IMR-90 (cell line): Measurements from ENCODE around the gene MARCKSL1. TPM values are rescaled to one million over a fixed set of nuclear protein-coding genes. Genes with fewer than 3 reads are reported as not detected.

Experiments used
- ATAC-seq: fragments of 200-7000 bp; cut with Tn5 transposase; 2 replicates; pipeline ENCODE4 v1.9.1; 2020; ENCODE audit warnings: low read depth, mild to moderate bottlenecking, moderate library complexity
- BruUV-seq: library from RNA; stranded (reverse); fragments of 400-500 nt; replicated peaks from 2 replicates; lab custom pipeline; 2021; lab: Mats Ljungman, UMichigan
- CTCF ChIA-PET: fragments of 300-600 bp; formaldehyde crosslinking; extraction: SDS; loops from one replicate; lab custom pipeline; 2021; ENCODE audit warnings: antibody characterized with exemption; lab: Yijun Ruan, JAX
- POLR2A ChIA-PET: fragments of 300-600 bp; sonication (Branson Sonifier 250); formaldehyde crosslinking; loops from one replicate; lab custom pipeline; 2022; ENCODE audit warnings: antibody characterized with exemption; ENCODE audit not compliant: unreplicated experiment; lab: Charles Lee
- DNase-seq: peaks from one replicate; pipeline ENCODE4 v3.0.0; 2013
- H2AFZ ChIP-seq: replicated peaks from 2 replicates; pipeline ENCODE3; 2013; ENCODE audit warnings: low read length, mild to moderate bottlenecking; ENCODE audit not compliant: poor library complexity
- H2AK5ac ChIP-seq: 2 replicates; pipeline ENCODE4 v1.6.1; 2013; ENCODE audit warnings: low read depth, low read length, inconsistent platforms
- H2AK9ac ChIP-seq: replicated peaks from 2 replicates; pipeline ENCODE3; 2013; ENCODE audit warnings: mild to moderate bottlenecking, low read depth, low read length, moderate library complexity; ENCODE audit not compliant: poor library complexity
- H2BK120ac ChIP-seq: 2 replicates; pipeline ENCODE4 v1.6.1; 2013; ENCODE audit warnings: low read depth, low read length, inconsistent platforms
- H2BK15ac ChIP-seq: 3 replicates; pipeline ENCODE4 v1.6.1; 2013; ENCODE audit warnings: low read depth, low read length, inconsistent platforms
- H2BK20ac ChIP-seq: 2 replicates; pipeline ENCODE4 v1.6.1; 2013; ENCODE audit warnings: low read depth, mild to moderate bottlenecking, inconsistent platforms, low read length, moderate library complexity
- H2BK5ac ChIP-seq: 2 replicates; pipeline ENCODE4 v1.6.1; 2013; ENCODE audit warnings: mild to moderate bottlenecking, low read depth, low read length, inconsistent platforms; ENCODE audit not compliant: poor library complexity, severe bottlenecking
- H3K14ac ChIP-seq: replicated peaks from 2 replicates; pipeline ENCODE4 v1.6.1; 2013; ENCODE audit warnings: low read depth, low read length, inconsistent platforms
- H3K18ac ChIP-seq: 2 replicates; pipeline ENCODE4 v1.6.1; 2013; ENCODE audit warnings: low read depth, low read length, control low read depth
- H3K23ac ChIP-seq: 2 replicates; pipeline ENCODE4 v1.6.1; 2013; ENCODE audit warnings: low read depth, low read length, inconsistent platforms
- H3K27ac ChIP-seq: 2 replicates; pipeline ENCODE4 v1.5.1; 2013; ENCODE audit warnings: mild to moderate bottlenecking, control low read depth, low read length; ENCODE audit not compliant: insufficient read depth
- H3K27me3 ChIP-seq: 2 replicates; pipeline ENCODE4 v1.6.1; 2013; ENCODE audit warnings: low read length; ENCODE audit not compliant: control insufficient read depth, insufficient read depth
- H3K36me3 ChIP-seq: 2 replicates; pipeline ENCODE4 v1.6.1; 2013; ENCODE audit warnings: low read length, mixed read lengths; ENCODE audit not compliant: control insufficient read depth, insufficient read depth
- H3K4ac ChIP-seq: 2 replicates; pipeline ENCODE4 v1.6.1; 2013; ENCODE audit warnings: low read depth, low read length, inconsistent platforms
- H3K4me1 ChIP-seq: 2 replicates; pipeline ENCODE4 v1.6.1; 2013; ENCODE audit warnings: low read length, mixed read lengths; ENCODE audit not compliant: control insufficient read depth, insufficient read depth
- H3K4me2 ChIP-seq: 2 replicates; pipeline ENCODE4 v1.6.1; 2013; ENCODE audit warnings: low read depth, mild to moderate bottlenecking, control low read depth, low read length, moderate library complexity
- H3K4me3 ChIP-seq: 2 replicates; pipeline ENCODE4 v1.5.1; 2013; ENCODE audit warnings: low read depth, mild to moderate bottlenecking, control low read depth, low read length, moderate library complexity; ENCODE audit not compliant: insufficient read depth
- H3K56ac ChIP-seq: 2 replicates; pipeline ENCODE4 v1.6.1; 2013; ENCODE audit warnings: low read length, inconsistent platforms; ENCODE audit not compliant: insufficient read depth; ENCODE audit errors: extremely low read depth
- H3K79me1 ChIP-seq, 2 experiments: 2 replicates each; pipeline ENCODE4 v1.6.1; 2013; ENCODE audit warnings: low read length in 2 of 2, inconsistent platforms in 1 of 2, low read depth in 1 of 2
- H3K9ac ChIP-seq: 2 replicates; pipeline ENCODE4 v1.6.1; 2013; ENCODE audit warnings: low read depth, low read length, control low read depth
- H3K9me1 ChIP-seq: 2 replicates; pipeline ENCODE4 v1.6.1; 2013; ENCODE audit warnings: low read length, inconsistent platforms; ENCODE audit not compliant: insufficient read depth
- H3K9me3 ChIP-seq: 2 replicates; pipeline ENCODE4 v1.6.1; 2013; ENCODE audit warnings: low read length; ENCODE audit not compliant: control insufficient read depth, insufficient read depth
- H4K20me1 ChIP-seq: 2 replicates; pipeline ENCODE4 v1.6.1; 2013; ENCODE audit warnings: low read length, inconsistent platforms; ENCODE audit not compliant: insufficient read depth
- H4K5ac ChIP-seq: 2 replicates; pipeline ENCODE4 v1.6.1; 2013; ENCODE audit warnings: mild to moderate bottlenecking, low read depth, low read length, control low read depth
- H4K8ac ChIP-seq, 2 experiments: 2 replicates each; pipeline ENCODE4 v1.6.1; 2013; ENCODE audit warnings: low read depth in 2 of 2, low read length in 2 of 2, control low read depth in 1 of 2, inconsistent platforms in 1 of 2
- H4K91ac ChIP-seq: 2 replicates; pipeline ENCODE4 v1.6.1; 2013; ENCODE audit warnings: low read depth, low read length, inconsistent platforms; ENCODE audit not compliant: insufficient read depth
- BHLHE40 ChIP-seq: fragments of 150-350 bp; IDR thresholded peaks from 2 replicates; pipeline ENCODE4 v1.6.1; 2016; ENCODE audit warnings: mild to moderate bottlenecking, low read depth, low read length
- CEBPB ChIP-seq: IDR thresholded peaks from 2 replicates; pipeline ENCODE4 v1.6.1; 2012; ENCODE audit warnings: low read depth, low read length, improper control_type of control experiment
- CHD1 ChIP-seq: IDR thresholded peaks from 2 replicates; pipeline ENCODE4 v1.6.1; 2012; ENCODE audit warnings: low read depth, low read length, improper control_type of control experiment
- FOS ChIP-seq: fragments of 150-350 bp; IDR thresholded peaks from 2 replicates; pipeline ENCODE4 v1.6.1; 2016; ENCODE audit warnings: low read depth, low read length
- MAFK ChIP-seq: IDR thresholded peaks from 2 replicates; pipeline ENCODE4 v1.6.1; 2012; ENCODE audit warnings: low read depth, low read length, improper control_type of control experiment
- MAZ ChIP-seq: IDR thresholded peaks from 2 replicates; pipeline ENCODE4 v1.6.1; 2012; ENCODE audit warnings: low read depth, mild to moderate bottlenecking, low read length, improper control_type of control experiment, moderate library complexity, borderline replicate concordance
- MXI1 ChIP-seq: IDR thresholded peaks from 2 replicates; pipeline ENCODE4 v1.6.1; 2012; ENCODE audit warnings: low read depth, mild to moderate bottlenecking, low read length, moderate library complexity, borderline replicate concordance
- NFE2L2 ChIP-seq: fragments of 150-350 bp; IDR thresholded peaks from 2 replicates; pipeline ENCODE4 v1.6.1; 2016; ENCODE audit warnings: low read depth, mild to moderate bottlenecking, low read length
- POLR2A ChIP-seq: IDR thresholded peaks from 2 replicates; pipeline ENCODE4 v1.6.1; 2012; ENCODE audit warnings: mild to moderate bottlenecking, low read depth, low read length
- RAD21 ChIP-seq: IDR thresholded peaks from 2 replicates; pipeline ENCODE4 v1.6.1; 2012; ENCODE audit warnings: low read length, improper control_type of control experiment
- RCOR1 ChIP-seq: IDR thresholded peaks from 2 replicates; pipeline ENCODE4 v1.6.1; 2012; ENCODE audit warnings: mild to moderate bottlenecking, low read length, improper control_type of control experiment; ENCODE audit not compliant: insufficient replicate concordance
- RFX5 ChIP-seq: IDR thresholded peaks from 2 replicates; pipeline ENCODE4 v1.8.0; 2012; ENCODE audit warnings: low read depth, mild to moderate bottlenecking, low read length, moderate library complexity
- SMC3 ChIP-seq: fragments of 150-350 bp; IDR thresholded peaks from 2 replicates; pipeline ENCODE4 v1.6.1; 2016; ENCODE audit warnings: low read depth, mild to moderate bottlenecking, antibody characterized with exemption, low read length, moderate library complexity
- WGBS, 2 experiments: methylation state at CpG; one replicate each; pipeline versions ENCODE4 v1.1.5 to v1.1.7; 2013; ENCODE audit warnings: missing lambda C conversion rate in 2 of 2; ENCODE audit not compliant: insufficient read length in 1 of 2; ENCODE audit errors: extremely low coverage in 2 of 2; 5-methylcytosine and 5-hydroxymethylcytosine counted together
- dilution Hi-C: fragments of 300-500 bp; cut with HindIII; formaldehyde crosslinking; loops from one replicate; pipeline ENCODE4 v1.14.3; 2018; ENCODE audit warnings: low sequenced_read_pairs; ENCODE audit not compliant: unreplicated experiment
- in situ Hi-C: fragments of 300-500 bp; cut with MboI; formaldehyde crosslinking; loops from 3 replicates; pipeline ENCODE4 v1.14.3; 2019; ENCODE audit warnings: low sequenced_read_pairs, inconsistent platforms, mixed read lengths
- intact Hi-C: fragments of 100-400 bp; cut with micrococcal nuclease; formaldehyde crosslinking; loops from 2 replicates; pipeline ENCODE4 v1.10.0; 2022
- polyA plus RNA-seq, 3 experiments: library from polyadenylated mRNA; depleted of rRNA; stranded (reverse); fragments of >200 nt; gene quantifications; 2 replicates each; pipeline ENCODE4 v1.2.3, GENCODE V29; 2012; ENCODE audit warnings: low replicate concordance in 1 of 3
- total RNA-seq: library from RNA; depleted of rRNA; stranded (reverse); fragments of >200 nt; gene quantifications from 2 replicates; pipeline ENCODE4 v1.2.3, GENCODE V29; 2012
- TF ChIP-seq, protein P1 (sequence below): conservative IDR thresholded peaks from 2 replicates; pipeline ENCODE4 v1.5.1; 2012; ENCODE audit warnings: mild to moderate bottlenecking, low read depth, low read length, improper control_type of control experiment
- TF ChIP-seq, protein P2 (sequence below): fragments of 150-350 bp; IDR thresholded peaks from 2 replicates; pipeline ENCODE4 v1.6.1; 2016; ENCODE audit warnings: low read depth, mild to moderate bottlenecking, low read length, moderate library complexity, borderline replicate concordance
- TF ChIP-seq, protein P3 (sequence below): fragments of 150-350 bp; IDR thresholded peaks from 2 replicates; pipeline ENCODE4 v1.6.1; 2017; ENCODE audit warnings: mild to moderate bottlenecking, antibody characterized with exemption, low read length, low read depth

Gene MARCKSL1
- total and polyA plus RNA-seq, 2 of the 4 experiments (the other 2 are of a cell fraction) = 37.5 to 218 TPM

DNA sequence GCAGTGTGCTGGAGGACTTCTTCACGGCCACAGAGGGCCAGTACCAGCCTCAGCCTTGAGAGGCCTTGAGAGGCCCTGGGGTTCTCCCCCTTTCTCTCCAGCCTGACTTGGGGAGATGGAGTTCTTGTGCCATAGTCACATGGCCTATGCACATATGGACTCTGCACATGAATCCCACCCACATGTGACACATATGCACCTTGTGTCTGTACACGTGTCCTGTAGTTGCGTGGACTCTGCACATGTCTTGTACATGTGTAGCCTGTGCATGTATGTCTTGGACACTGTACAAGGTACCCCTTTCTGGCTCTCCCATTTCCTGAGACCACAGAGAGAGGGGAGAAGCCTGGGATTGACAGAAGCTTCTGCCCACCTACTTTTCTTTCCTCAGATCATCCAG lies 50.4 kb downstream of the MARCKSL1 start:
- H4K20me1 ChIP-seq = no peaks in the 10 kb centered on the region
- no peak overlapping the region for H2BK20ac ChIP-seq
- no peaks in the 10 kb centered on the region for H3K9me1 ChIP-seq
- H2BK120ac ChIP-seq = no peak overlapping the region
- intact Hi-C loops = no loop called here
- H3K79me1 ChIP-seq = no peaks in the 10 kb centered on the region
- no TSS peak for BruUV-seq
- no peak overlapping the region for H2AK9ac ChIP-seq
- no peaks in the 10 kb centered on the region for H3K9me3 ChIP-seq
- no peak overlapping the region for H3K56ac ChIP-seq
- no peak overlapping the region for H2BK5ac ChIP-seq
- no peaks in the 10 kb centered on the region for H3K4me1 ChIP-seq
- no peak for TF ChIP-seq BHLHE40
- no peak for TF ChIP-seq NFE2L2
- TF ChIP-seq FOS = no peak
- TF ChIP-seq RFX5 = no peak
- TF ChIP-seq RAD21 = no peak
- TF ChIP-seq, protein P1, sequence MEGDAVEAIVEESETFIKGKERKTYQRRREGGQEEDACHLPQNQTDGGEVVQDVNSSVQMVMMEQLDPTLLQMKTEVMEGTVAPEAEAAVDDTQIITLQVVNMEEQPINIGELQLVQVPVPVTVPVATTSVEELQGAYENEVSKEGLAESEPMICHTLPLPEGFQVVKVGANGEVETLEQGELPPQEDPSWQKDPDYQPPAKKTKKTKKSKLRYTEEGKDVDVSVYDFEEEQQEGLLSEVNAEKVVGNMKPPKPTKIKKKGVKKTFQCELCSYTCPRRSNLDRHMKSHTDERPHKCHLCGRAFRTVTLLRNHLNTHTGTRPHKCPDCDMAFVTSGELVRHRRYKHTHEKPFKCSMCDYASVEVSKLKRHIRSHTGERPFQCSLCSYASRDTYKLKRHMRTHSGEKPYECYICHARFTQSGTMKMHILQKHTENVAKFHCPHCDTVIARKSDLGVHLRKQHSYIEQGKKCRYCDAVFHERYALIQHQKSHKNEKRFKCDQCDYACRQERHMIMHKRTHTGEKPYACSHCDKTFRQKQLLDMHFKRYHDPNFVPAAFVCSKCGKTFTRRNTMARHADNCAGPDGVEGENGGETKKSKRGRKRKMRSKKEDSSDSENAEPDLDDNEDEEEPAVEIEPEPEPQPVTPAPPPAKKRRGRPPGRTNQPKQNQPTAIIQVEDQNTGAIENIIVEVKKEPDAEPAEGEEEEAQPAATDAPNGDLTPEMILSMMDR = no peak
- TF ChIP-seq, protein P2, sequence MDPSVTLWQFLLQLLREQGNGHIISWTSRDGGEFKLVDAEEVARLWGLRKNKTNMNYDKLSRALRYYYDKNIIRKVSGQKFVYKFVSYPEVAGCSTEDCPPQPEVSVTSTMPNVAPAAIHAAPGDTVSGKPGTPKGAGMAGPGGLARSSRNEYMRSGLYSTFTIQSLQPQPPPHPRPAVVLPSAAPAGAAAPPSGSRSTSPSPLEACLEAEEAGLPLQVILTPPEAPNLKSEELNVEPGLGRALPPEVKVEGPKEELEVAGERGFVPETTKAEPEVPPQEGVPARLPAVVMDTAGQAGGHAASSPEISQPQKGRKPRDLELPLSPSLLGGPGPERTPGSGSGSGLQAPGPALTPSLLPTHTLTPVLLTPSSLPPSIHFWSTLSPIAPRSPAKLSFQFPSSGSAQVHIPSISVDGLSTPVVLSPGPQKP = no peak
- no peak for TF ChIP-seq POLR2A
- TF ChIP-seq SMC3 = no peak
- no peak for TF ChIP-seq RCOR1
- TF ChIP-seq MAZ = no peak
- TF ChIP-seq MXI1 = no peak
- no peak for TF ChIP-seq CEBPB
- no peak for TF ChIP-seq CHD1
- no peak for TF ChIP-seq MAFK
- TF ChIP-seq, protein P3, sequence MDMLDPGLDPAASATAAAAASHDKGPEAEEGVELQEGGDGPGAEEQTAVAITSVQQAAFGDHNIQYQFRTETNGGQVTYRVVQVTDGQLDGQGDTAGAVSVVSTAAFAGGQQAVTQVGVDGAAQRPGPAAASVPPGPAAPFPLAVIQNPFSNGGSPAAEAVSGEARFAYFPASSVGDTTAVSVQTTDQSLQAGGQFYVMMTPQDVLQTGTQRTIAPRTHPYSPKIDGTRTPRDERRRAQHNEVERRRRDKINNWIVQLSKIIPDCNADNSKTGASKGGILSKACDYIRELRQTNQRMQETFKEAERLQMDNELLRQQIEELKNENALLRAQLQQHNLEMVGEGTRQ = no peak
- H3K27me3 ChIP-seq = no peaks in the 10 kb centered on the region
- H3K14ac ChIP-seq = no peak overlapping the region
- H3K36me3 ChIP-seq = no peaks in the 10 kb centered on the region
- H2BK15ac ChIP-seq = no peak overlapping the region
- no peak overlapping the region for H4K8ac ChIP-seq
- dilution Hi-C loops = no loop called here
- H4K91ac ChIP-seq = no peak overlapping the region
- H3K27ac ChIP-seq = no peak overlapping the region
- no peak overlapping the region for H3K4me2 ChIP-seq
- no peak overlapping the region for H3K4ac ChIP-seq
- ChIA-PET CTCF (no interaction called here), POLR2A (no interaction called here)
- H3K9ac ChIP-seq = no peak overlapping the region
- no peak for DNase-seq
- in situ Hi-C loops = no loop called here
- 100% methylated on average over 1 of the region's 3 CpGs; no CpG with 5 or more reads in 1 of the 2 experiments for WGBS, 2 experiments
- no peak overlapping the region for H4K5ac ChIP-seq
- H3K23ac ChIP-seq = no peak overlapping the region
- H2AK5ac ChIP-seq = no peak overlapping the region
- no peak overlapping the region for H2AFZ ChIP-seq
- H3K4me3 ChIP-seq = no peak overlapping the region
- ATAC-seq = no peak
- H3K18ac ChIP-seq = no peak overlapping the region
